ENCODE measurements around the gene SETD3. TPM values are rescaled to one million over a fixed set of nuclear protein-coding genes. Genes with fewer than 3 reads are reported as not detected.

Gene SETD3
- total RNA-seq = 26.4 TPM

DNA sequence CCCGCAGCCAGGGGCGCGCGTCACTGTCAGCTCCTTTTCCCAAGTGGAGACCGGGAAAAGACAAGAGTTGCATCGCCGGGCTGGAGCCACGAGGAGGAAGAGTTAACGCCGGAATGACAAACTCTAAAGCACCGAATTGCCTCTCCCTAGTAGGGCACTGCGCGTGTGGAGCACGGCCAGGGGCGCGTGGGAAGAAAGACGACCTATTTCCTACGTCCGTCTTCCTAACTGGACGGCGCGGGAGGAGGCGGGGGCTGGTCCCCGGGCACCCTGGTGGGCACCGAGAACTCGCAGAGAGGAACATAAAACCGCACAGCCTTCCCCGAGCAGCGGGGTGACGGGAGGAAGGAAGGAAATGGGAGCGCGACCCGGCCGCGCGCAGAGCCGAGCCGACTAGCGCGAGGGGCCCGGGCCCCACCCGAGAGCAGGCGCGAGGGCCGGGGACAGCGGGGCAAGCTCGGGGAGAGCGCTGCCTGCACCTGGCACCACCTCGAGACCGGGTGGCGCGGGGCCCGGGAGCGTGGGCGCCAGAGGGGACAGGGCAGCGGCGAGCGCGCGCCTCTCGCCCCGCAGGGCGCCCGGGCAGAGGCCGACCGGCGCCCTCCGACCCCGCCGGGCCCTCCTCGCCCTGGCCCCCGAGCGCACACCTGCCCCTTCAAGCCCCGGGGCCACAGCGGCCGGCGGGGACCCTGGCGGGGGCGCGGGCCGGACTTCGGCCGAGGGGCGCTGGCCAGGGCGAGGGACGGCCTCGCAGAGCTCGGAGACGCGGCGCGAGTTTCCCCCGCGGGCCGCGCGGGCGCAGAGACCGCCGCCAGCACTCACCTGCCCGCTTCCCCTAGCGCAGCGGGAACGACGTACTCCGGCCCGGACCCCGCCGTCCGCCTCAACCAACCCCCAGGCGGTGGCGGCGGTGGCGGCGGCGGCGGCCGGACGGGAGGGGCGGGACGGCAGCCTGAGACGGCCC, at the start of gene SETD3:
Gene SETD3, minus strand, starts transcription at position 954 of the 964 bp plus-strand sequence. CDS start 15,054 bp downstream, outside the sequence.
- no peaks in the 10 kb centered on the region for H3K9me3 ChIP-seq
- TF ChIP-seq, protein P1, sequence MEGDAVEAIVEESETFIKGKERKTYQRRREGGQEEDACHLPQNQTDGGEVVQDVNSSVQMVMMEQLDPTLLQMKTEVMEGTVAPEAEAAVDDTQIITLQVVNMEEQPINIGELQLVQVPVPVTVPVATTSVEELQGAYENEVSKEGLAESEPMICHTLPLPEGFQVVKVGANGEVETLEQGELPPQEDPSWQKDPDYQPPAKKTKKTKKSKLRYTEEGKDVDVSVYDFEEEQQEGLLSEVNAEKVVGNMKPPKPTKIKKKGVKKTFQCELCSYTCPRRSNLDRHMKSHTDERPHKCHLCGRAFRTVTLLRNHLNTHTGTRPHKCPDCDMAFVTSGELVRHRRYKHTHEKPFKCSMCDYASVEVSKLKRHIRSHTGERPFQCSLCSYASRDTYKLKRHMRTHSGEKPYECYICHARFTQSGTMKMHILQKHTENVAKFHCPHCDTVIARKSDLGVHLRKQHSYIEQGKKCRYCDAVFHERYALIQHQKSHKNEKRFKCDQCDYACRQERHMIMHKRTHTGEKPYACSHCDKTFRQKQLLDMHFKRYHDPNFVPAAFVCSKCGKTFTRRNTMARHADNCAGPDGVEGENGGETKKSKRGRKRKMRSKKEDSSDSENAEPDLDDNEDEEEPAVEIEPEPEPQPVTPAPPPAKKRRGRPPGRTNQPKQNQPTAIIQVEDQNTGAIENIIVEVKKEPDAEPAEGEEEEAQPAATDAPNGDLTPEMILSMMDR (IDR thresholded peaks at IDR 0.05) = no peak
- H3K4me3 ChIP-seq = peak within 1 kb of the TSS; percentile 87 to 95
- H3K27ac ChIP-seq = peak within 1 kb of the TSS; percentile 96 to 98
- no peaks in the 10 kb centered on the region for H3K27me3 ChIP-seq
- no peaks in the 10 kb centered on the region for H3K36me3 ChIP-seq
- H3K4me1 ChIP-seq = peaks cover 6 to 34% of the 10 kb centered on the region in 2 donors
- intact Hi-C loops (cut with DNase I) = loop anchor here (2.0 to 10.0 kb wide), 3 partner anchors 443 to 895 kb away; partner anchors contain the start of gene WDR25
- DNase-seq (ENCODE audit: low spot score in 2 of 2) = peak; percentile 10 to 82

DNA sequence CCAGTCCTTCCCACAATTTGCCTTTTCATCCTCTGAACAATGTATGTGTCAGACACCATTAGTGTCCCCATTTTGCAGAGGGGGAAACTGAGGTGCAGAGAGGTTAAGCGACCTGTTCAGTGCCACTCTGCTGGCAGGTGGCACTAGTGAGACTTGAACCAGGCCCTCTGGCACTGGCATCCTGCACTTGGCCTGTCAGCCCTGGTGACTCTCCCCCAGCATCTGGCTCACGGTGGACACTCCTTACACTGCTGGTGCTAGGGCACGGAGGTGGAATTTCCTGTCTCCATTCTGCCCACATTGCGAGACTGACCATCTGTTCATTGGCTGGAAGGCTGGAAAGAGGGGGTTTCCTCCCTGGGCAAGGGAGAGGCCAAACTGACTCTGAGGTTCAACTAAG, 49.2 kb upstream of the SETD3 start:
- H3K4me3 ChIP-seq = no peak overlapping the region
- H3K4me1 ChIP-seq = no peaks in the 10 kb centered on the region
- no peaks in the 10 kb centered on the region for H3K9me3 ChIP-seq
- no peak overlapping the region for H3K27ac ChIP-seq
- no peak for DNase-seq (ENCODE audit: low spot score in 2 of 2)
- H3K27me3 ChIP-seq = no peaks in the 10 kb centered on the region
- no peaks in the 10 kb centered on the region for H3K36me3 ChIP-seq
- intact Hi-C loops (cut with DNase I) = no loop called here
- TF ChIP-seq, protein P1 (IDR thresholded peaks at IDR 0.05) = no peak

DNA sequence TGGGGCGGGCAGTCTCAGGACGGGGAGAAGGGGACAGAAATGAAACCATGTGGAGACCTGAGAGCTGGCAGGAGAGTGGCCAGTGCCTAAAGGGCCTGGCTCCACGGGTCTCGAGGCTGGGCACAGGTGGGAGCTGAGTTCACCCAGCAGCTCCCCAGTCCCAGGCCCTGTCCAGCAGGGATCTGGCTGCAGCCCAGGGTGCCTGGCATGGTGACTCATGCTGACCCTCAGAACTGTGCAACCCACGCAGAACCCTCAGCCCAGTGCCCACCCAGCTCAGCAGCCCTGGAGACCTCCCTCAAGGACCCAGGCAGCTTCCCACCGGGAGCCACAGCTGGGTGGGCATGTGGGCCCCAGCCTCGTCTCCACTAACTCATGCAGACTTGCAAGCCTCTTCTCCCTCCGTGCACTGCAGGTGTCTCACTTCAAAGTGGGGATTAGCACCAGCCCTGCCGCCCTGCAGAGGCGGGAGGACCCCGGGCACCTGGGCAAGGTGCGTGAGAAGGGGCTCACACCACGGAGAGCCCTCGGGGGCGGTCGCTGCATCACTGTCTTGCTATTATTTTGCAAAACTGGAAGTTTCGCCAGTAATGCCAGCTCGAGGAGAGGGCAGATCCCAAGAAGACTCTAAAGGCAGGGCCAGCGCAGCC, 46.9 kb upstream of the SETD3 start:
- intact Hi-C loops (cut with DNase I) = no loop called here

DNA sequence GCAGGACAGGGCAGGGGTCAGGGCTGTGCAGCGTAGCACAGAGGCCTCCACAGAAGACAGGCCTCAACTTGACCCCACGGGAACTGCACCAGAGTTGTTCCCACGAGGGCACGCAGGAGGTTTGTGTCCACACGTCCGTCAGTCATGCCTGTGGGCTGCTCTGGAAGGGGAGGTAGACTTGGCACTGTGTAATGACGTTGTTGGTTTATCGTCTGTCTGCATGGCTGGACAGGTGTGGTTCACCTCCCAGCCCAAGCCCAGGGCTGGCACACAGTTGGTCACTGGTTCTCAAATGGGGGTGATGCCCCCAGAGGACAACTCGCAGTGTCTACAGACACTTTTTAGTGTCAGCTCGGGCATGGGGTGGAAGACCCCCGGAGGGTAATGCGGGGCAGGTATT, 46.4 kb upstream of the SETD3 start:
- intact Hi-C loops (cut with DNase I) = no loop called here
- H3K4me3 ChIP-seq = no peak overlapping the region
- H3K9me3 ChIP-seq = no peaks in the 10 kb centered on the region
- H3K4me1 ChIP-seq = no peaks in the 10 kb centered on the region
- H3K27ac ChIP-seq = no peak overlapping the region
- H3K36me3 ChIP-seq = no peaks in the 10 kb centered on the region
- TF ChIP-seq, protein P1 (IDR thresholded peaks at IDR 0.05) = no peak
- no peak for DNase-seq (ENCODE audit: low spot score in 2 of 2)
- H3K27me3 ChIP-seq = no peaks in the 10 kb centered on the region

More for the DNA sequence above, 46.9 kb upstream of the SETD3 start:
- no peak overlapping the region for H3K4me3 ChIP-seq
- no peaks in the 10 kb centered on the region for H3K4me1 ChIP-seq
- TF ChIP-seq, protein P1 (IDR thresholded peaks at IDR 0.05) = no peak
- no peaks in the 10 kb centered on the region for H3K27me3 ChIP-seq
- no peak overlapping the region for H3K27ac ChIP-seq
- H3K36me3 ChIP-seq = no peaks in the 10 kb centered on the region
- DNase-seq (ENCODE audit: low spot score in 2 of 2) = no peak
- H3K9me3 ChIP-seq = no peaks in the 10 kb centered on the region

DNA sequence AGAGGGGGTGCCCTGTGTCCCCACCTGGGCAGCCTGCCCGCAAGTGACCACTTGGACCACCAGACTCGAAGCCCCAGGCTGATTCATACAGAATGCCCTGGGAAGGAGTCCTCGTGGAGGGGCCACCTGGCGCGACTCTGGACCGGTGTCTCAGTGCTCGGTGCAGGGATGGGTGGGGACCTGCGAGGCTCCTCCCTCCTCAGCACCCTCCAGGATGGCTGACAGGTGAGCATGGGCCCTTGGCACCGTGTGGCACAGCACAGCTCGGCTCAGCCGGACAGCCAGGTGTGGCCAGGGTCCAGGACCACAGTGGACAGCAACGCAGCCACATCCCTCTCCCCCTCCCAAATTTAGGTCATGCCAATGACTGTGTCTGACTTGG, 45.0 kb upstream of the SETD3 start:
- no peaks in the 10 kb centered on the region for H3K4me1 ChIP-seq
- no peak for DNase-seq (ENCODE audit: low spot score in 2 of 2)
- TF ChIP-seq, protein P1 (IDR thresholded peaks at IDR 0.05) = no peak
- H3K27ac ChIP-seq = no peak overlapping the region
- H3K36me3 ChIP-seq = no peaks in the 10 kb centered on the region
- intact Hi-C loops (cut with DNase I) = no loop called here
- no peak overlapping the region for H3K4me3 ChIP-seq
- no peaks in the 10 kb centered on the region for H3K9me3 ChIP-seq
- no peaks in the 10 kb centered on the region for H3K27me3 ChIP-seq

All from ascending aorta (tissue), 2 donors.